ENCODE data around the gene DLX1.
"Not testable (repeated sequence)": the region's sequence is repeated elsewhere in the genome, so short reads cannot be mapped to it uniquely, and the experiment has no call there.

The DLX1 gene

DNA sequence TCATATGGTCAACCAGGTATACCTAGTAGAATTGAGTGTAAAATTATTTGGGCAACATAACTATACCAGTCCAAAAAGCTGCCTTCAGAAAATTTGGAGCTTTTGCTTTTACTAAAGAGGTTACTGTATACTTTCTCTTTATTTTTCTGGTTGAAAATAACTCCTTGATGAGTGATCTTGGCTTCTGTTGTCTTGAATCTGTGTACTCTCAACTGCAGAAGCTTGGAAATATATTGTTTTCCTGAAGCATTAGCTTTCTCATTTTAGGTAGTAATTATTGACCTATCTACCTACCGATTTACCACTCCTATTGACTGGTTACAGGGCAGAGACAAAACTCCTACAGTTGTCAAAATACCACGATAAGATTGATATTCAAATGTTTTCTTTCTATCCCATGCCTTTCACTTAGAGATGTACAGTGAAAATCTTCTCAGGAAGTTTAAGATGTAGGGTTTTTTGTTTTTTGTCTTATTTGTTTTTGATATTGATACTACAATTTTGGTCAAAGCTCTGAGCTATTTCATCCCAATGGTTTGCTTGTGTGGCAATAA lies 35.7 kb upstream of the DLX1 start:
- Histone ChIP-seq H3K27ac (ENCODE audit: low read depth, low read length, severe bottlenecking) (no peak overlapping the region), H3K36me3 (ENCODE audit: control insufficient read depth, insufficient read depth, low read length) (no peaks in the 10 kb centered on the region), H3K9me3 (ENCODE audit: control insufficient read depth, low read length) (no peaks in the 10 kb centered on the region), H3K4me3 (ENCODE audit: extremely low read depth, insufficient read depth, low read length, poor library complexity, severe bottlenecking) (no peak overlapping the region), H3K4me1 (ENCODE audit: control insufficient read depth, insufficient read depth, low read length, poor library complexity, severe bottlenecking) (peaks cover 3% of the 10 kb centered on the region)
- 100% methylated on average over 1 of the region's 2 CpGs; no CpG with 5 or more reads in 1 of the 2 experiments for WGBS, 2 experiments (ENCODE audit: insufficient coverage in 2 of 2)

DNA sequence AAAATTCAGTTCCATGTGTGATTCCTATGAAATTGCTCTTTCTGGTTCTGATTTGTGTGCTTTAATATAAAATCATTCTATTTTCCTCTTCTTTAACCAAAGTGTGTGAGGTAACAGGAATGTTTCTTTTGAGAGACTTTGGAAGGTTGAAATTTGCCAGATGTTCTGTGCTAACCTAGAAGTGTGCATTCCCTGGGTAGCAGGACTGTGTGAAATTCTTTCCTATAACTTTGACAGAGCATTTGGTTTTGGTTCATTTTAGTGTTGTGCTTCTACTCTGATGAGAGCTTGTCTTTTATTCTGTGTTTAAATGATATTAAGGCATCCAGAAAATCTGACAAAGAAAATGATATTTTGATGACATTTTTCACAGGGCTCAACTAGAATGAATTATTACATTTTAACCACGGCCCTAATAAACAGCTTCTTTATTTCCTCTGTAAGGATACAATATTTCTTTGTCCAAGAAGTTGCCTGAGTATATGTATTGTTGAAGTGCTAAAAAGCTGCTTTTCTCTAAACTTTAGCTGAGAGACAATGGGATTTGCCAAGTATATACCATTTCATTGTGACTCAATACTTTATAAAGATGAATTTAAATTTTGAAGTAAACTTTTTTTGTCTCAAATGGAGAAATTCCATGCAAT lies 34.7 kb upstream of the DLX1 start:
- Histone ChIP-seq H3K9me3 (ENCODE audit: control insufficient read depth, low read length) (no peaks in the 10 kb centered on the region), H3K4me3 (ENCODE audit: extremely low read depth, insufficient read depth, low read length, poor library complexity, severe bottlenecking) (no peak overlapping the region), H3K27ac (ENCODE audit: low read depth, low read length, severe bottlenecking) (peak overlapping the region; percentile 47), H3K36me3 (ENCODE audit: control insufficient read depth, insufficient read depth, low read length) (no peaks in the 10 kb centered on the region), H3K4me1 (ENCODE audit: control insufficient read depth, insufficient read depth, low read length, poor library complexity, severe bottlenecking) (peaks cover 3% of the 10 kb centered on the region)
- WGBS, 2 experiments (ENCODE audit: insufficient coverage in 2 of 2): no CpG with 5 or more reads among the region's 1 CpG

- 71 to 80% methylated on average over 1 to 2 of the region's 4 CpGs for WGBS, 2 experiments (ENCODE audit: insufficient coverage in 2 of 2)
- Histone ChIP-seq H3K4me1 (ENCODE audit: control insufficient read depth, insufficient read depth, low read length, poor library complexity, severe bottlenecking) (peaks cover 3% of the 10 kb centered on the region), H3K27ac (ENCODE audit: low read depth, low read length, severe bottlenecking) (peak overlapping the region; percentile 57), H3K36me3 (ENCODE audit: control insufficient read depth, insufficient read depth, low read length) (no peaks in the 10 kb centered on the region), H3K9me3 (ENCODE audit: control insufficient read depth, low read length) (no peaks in the 10 kb centered on the region), H3K4me3 (ENCODE audit: extremely low read depth, insufficient read depth, low read length, poor library complexity, severe bottlenecking) (no peak overlapping the region)
Measured at GRCh38 chr2:172052000-172052983, 33.0 kb upstream of the DLX1 start.

DNA sequence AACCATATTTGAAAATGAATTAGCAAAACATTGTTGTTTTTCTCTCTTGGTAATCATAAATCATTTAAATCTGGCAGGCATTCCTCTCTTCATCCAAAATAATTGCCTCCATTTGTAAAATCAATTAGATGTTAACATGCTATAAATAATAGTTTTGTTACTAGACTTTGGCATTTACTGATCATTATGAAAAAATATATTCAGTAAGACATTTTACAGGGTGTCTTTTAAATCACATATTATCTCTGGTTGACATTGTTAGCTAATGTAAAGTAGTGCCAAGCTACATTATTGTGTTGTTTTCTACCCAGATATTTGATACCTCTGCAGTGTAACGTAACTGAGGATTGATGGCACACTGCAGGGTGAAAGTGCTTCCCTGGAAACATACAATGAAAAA lies 31.8 kb upstream of the DLX1 start:
- no peak overlapping the region for H3K4me3 ChIP-seq (ENCODE audit: extremely low read depth, insufficient read depth, low read length, poor library complexity, severe bottlenecking)
- WGBS, 2 experiments (ENCODE audit: insufficient coverage in 2 of 2): 100% methylated on average over 1 of the region's 1 CpG; no CpG with 5 or more reads in 1 of the 2 experiments
- no peak overlapping the region for H3K27ac ChIP-seq (ENCODE audit: low read depth, low read length, severe bottlenecking)
- no peaks in the 10 kb centered on the region for H3K9me3 ChIP-seq (ENCODE audit: control insufficient read depth, low read length)
- no peaks in the 10 kb centered on the region for H3K36me3 ChIP-seq (ENCODE audit: control insufficient read depth, insufficient read depth, low read length)
- H3K4me1 ChIP-seq (ENCODE audit: control insufficient read depth, insufficient read depth, low read length, poor library complexity, severe bottlenecking): peaks cover 3% of the 10 kb centered on the region

- H3K27ac ChIP-seq (ENCODE audit: low read depth, low read length, severe bottlenecking): no peak overlapping the region
- H3K4me1 ChIP-seq (ENCODE audit: control insufficient read depth, insufficient read depth, low read length, poor library complexity, severe bottlenecking): no peaks in the 10 kb centered on the region
- H3K36me3 ChIP-seq (ENCODE audit: control insufficient read depth, insufficient read depth, low read length): no peaks in the 10 kb centered on the region
- WGBS, 2 experiments (ENCODE audit: insufficient coverage in 2 of 2): 75 to 86% methylated on average over 1 of the region's 2 CpGs
- H3K9me3 ChIP-seq (ENCODE audit: control insufficient read depth, low read length): no peaks in the 10 kb centered on the region
- no peak overlapping the region for H3K4me3 ChIP-seq (ENCODE audit: extremely low read depth, insufficient read depth, low read length, poor library complexity, severe bottlenecking)
Measured at GRCh38 chr2:172056293-172056692, 29.0 kb upstream of the DLX1 start.

GRCh38 chr2:172058660-172059059 lies 26.6 kb upstream of the DLX1 start:
- WGBS, 2 experiments (ENCODE audit: insufficient coverage in 2 of 2): 92 to 94% methylated on average over 5 of the region's 5 CpGs
- Histone ChIP-seq H3K9me3 (ENCODE audit: control insufficient read depth, low read length) (no peaks in the 10 kb centered on the region), H3K4me1 (ENCODE audit: control insufficient read depth, insufficient read depth, low read length, poor library complexity, severe bottlenecking) (no peaks in the 10 kb centered on the region), H3K27ac (ENCODE audit: low read depth, low read length, severe bottlenecking) (no peak overlapping the region), H3K36me3 (ENCODE audit: control insufficient read depth, insufficient read depth, low read length) (no peaks in the 10 kb centered on the region), H3K4me3 (ENCODE audit: extremely low read depth, insufficient read depth, low read length, poor library complexity, severe bottlenecking) (no peak overlapping the region)

DNA sequence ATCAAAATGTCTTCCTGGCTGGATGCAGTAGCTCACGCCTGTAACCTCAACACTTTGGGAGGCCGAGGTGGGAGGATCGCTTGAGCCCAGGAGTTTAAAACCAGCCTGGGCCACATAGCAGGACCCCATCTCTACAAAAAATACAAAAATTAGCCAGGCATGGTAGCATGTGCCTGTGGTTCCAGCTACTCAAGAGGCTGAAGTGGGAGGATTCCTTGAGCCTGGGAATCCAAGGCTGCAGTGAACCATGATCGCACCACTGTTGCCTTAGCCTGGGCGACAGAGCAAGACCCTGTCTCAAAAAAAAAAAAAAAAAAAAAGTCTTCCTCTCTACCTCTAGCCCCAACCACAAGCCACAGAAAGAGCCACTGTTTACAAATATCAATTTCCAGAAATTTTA lies 25.2 kb upstream of the DLX1 start:
- H3K9me3 ChIP-seq (ENCODE audit: control insufficient read depth, low read length); H3K4me3 ChIP-seq (ENCODE audit: extremely low read depth, insufficient read depth, low read length, poor library complexity, severe bottlenecking); H3K36me3 ChIP-seq (ENCODE audit: control insufficient read depth, insufficient read depth, low read length); H3K27ac ChIP-seq (ENCODE audit: low read depth, low read length, severe bottlenecking); H3K4me1 ChIP-seq (ENCODE audit: control insufficient read depth, insufficient read depth, low read length, poor library complexity, severe bottlenecking): not testable (repeated sequence)
- WGBS, 2 experiments (ENCODE audit: insufficient coverage in 2 of 2): 100% methylated on average over 1 of the region's 5 CpGs; no CpG with 5 or more reads in 1 of the 2 experiments

GRCh38 chr2:172062402-172063004 lies 22.8 kb upstream of the DLX1 start:
- Histone ChIP-seq H3K27ac (ENCODE audit: low read depth, low read length, severe bottlenecking) (no peak overlapping the region), H3K9me3 (ENCODE audit: control insufficient read depth, low read length) (no peaks in the 10 kb centered on the region), H3K36me3 (ENCODE audit: control insufficient read depth, insufficient read depth, low read length) (no peaks in the 10 kb centered on the region), H3K4me1 (ENCODE audit: control insufficient read depth, insufficient read depth, low read length, poor library complexity, severe bottlenecking) (no peaks in the 10 kb centered on the region), H3K4me3 (ENCODE audit: extremely low read depth, insufficient read depth, low read length, poor library complexity, severe bottlenecking) (no peak overlapping the region)
- 88 to 100% methylated on average over 1 of the region's 1 CpG for WGBS, 2 experiments (ENCODE audit: insufficient coverage in 2 of 2)

DNA sequence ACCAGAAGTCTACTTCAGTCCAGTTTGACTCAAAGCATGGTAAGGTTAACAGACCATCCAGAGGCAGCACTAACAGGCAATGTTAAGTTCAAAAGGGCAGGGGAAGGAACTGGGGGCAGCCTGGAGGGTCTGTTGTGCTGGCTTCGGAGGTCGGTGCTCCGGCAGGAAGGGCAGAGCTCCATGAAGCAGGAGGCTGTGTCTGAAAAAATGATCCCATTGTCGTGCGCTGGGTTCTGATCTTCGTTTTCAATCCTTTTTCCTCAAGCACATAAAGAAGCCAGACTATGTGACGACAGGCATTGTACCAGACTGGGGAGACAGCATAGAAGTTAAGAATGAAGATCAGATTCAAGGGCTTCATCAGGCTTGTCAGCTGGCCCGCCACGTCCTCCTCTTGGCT lies 21.9 kb upstream of the DLX1 start:
- Histone ChIP-seq H3K27ac (ENCODE audit: low read depth, low read length, severe bottlenecking) (peak overlapping the region; percentile 1), H3K4me3 (ENCODE audit: extremely low read depth, insufficient read depth, low read length, poor library complexity, severe bottlenecking) (no peak overlapping the region), H3K9me3 (ENCODE audit: control insufficient read depth, low read length) (no peaks in the 10 kb centered on the region), H3K4me1 (ENCODE audit: control insufficient read depth, insufficient read depth, low read length, poor library complexity, severe bottlenecking) (no peaks in the 10 kb centered on the region), H3K36me3 (ENCODE audit: control insufficient read depth, insufficient read depth, low read length) (no peaks in the 10 kb centered on the region)
- WGBS, 2 experiments (ENCODE audit: insufficient coverage in 2 of 2): 90 to 100% methylated on average over 1 to 8 of the region's 9 CpGs

- no peaks in the 10 kb centered on the region for H3K36me3 ChIP-seq (ENCODE audit: control insufficient read depth, insufficient read depth, low read length)
- no peaks in the 10 kb centered on the region for H3K4me1 ChIP-seq (ENCODE audit: control insufficient read depth, insufficient read depth, low read length, poor library complexity, severe bottlenecking)
- WGBS, 2 experiments (ENCODE audit: insufficient coverage in 2 of 2): 86 to 88% methylated on average over 2 to 4 of the region's 4 CpGs
- no peaks in the 10 kb centered on the region for H3K9me3 ChIP-seq (ENCODE audit: control insufficient read depth, low read length)
- H3K4me3 ChIP-seq (ENCODE audit: extremely low read depth, insufficient read depth, low read length, poor library complexity, severe bottlenecking): no peak overlapping the region
- H3K27ac ChIP-seq (ENCODE audit: low read depth, low read length, severe bottlenecking): no peak overlapping the region
Measured at GRCh38 chr2:172065111-172065510, 20.2 kb upstream of the DLX1 start.
